Uterus (tissue), 2 donors: Measurements from ENCODE around the gene EHD1.

Experiments
- POLR2A ChIP-seq, 2 donors: fragments of 450-650 bp; IDR thresholded peaks; one replicate each; pipeline ENCODE4 v1.6.1; 2016; ENCODE audit warnings: antibody characterized with exemption in 2 of 2, mild to moderate bottlenecking in 1 of 2, moderate library complexity in 1 of 2
- TF ChIP-seq, protein P1 (sequence below), 4 experiments: fragments of 200-600 bp in 2 of 4; fragments of 450-650 bp in 2 of 4; sonication (generic) in 2 of 4; IDR thresholded peaks; one replicate each; pipeline ENCODE4 v1.5.1; 2016 to 2019; ENCODE audit warnings: antibody characterized with exemption in 4 of 4, mild to moderate bottlenecking in 2 of 4, moderate library complexity in 1 of 4

DNA sequence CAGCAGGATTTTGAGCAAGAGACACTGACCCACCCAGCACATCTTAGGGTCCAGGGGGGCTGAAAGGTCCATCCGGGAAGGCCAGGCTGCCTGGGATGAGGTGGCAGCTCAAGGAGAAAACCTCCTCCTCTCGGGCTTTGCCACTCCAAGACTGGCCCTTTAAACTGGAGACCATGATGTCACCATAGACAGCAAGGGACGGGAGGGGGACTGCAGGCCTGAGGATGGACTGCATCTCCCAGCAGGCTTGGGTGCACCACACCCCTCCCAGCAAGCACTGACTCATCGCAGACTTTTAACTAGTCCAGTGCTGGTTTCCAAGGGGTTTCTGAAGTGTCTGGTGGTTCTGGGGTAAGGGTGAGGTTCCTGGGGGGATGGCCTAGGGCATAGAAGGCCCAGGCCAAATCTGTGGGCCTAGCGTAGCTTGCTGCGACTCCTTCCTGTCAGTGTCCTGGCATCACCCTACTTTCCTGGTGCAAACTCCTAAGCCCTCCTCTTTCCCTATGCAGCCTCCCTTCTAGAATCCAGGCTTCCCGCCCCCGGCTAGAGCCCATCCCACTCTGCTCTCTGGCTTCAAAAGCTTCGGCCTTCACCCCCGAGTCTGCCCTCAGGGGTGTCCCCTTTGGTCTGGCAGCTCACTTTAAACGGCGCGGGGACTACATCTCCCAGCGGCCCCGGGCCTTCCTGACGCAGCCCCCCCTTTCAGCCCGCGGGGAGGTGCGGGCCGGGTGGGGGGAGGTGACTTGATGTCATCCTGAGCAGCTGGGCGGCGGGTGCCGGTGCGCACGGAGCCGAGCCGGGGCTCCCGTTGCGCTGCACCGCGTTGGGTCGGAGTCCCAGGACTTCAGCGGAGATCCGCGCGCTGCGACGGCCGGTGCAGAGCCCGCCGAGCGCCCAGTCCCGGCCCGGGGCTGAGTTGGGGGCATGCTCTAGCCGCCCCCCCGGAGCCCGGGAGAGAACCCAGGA lies 45.8 kb upstream of the EHD1 start, which contains the start of gene PPP2R5B:
- TF ChIP-seq, protein P1, sequence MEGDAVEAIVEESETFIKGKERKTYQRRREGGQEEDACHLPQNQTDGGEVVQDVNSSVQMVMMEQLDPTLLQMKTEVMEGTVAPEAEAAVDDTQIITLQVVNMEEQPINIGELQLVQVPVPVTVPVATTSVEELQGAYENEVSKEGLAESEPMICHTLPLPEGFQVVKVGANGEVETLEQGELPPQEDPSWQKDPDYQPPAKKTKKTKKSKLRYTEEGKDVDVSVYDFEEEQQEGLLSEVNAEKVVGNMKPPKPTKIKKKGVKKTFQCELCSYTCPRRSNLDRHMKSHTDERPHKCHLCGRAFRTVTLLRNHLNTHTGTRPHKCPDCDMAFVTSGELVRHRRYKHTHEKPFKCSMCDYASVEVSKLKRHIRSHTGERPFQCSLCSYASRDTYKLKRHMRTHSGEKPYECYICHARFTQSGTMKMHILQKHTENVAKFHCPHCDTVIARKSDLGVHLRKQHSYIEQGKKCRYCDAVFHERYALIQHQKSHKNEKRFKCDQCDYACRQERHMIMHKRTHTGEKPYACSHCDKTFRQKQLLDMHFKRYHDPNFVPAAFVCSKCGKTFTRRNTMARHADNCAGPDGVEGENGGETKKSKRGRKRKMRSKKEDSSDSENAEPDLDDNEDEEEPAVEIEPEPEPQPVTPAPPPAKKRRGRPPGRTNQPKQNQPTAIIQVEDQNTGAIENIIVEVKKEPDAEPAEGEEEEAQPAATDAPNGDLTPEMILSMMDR (IDR thresholded peaks at IDR 0.05) = peak in 2 of 4 experiments; percentile 16 to 44
- peak; percentile 54 to 88 for TF ChIP-seq POLR2A (IDR thresholded peaks at IDR 0.05)
